ENCODE results near the gene SLIT1.

The SLIT1 gene

DNA sequence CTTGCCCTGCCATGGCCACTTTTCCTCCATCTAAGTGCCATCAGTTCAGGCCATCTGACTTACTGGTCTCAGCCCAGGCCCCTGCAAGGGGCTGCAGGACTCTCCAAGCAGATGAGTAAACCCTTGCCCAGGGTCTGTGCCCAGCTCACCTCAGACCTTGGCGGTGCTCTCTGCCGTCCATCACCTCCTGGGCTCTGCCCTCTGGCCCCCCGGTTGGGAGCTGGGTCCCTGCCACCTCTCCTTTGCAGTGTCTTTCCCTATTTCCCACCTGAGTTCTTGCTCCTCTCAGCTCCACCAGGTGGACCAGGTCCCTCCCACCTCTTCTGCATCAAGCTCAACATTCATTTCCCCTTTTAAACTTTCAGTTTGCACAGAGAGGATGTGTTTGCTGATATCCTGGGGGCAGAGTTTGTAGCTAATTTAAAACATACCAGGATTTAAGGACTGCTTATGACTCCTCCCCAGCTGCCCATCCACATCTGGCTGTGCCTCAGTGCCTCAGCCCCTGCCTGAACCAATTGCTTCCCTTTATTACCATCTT, 135.5 kb downstream of the SLIT1 start:
- peaks cover 2% of the 10 kb centered on the region for H3K9me3 ChIP-seq (ENCODE audit: low read length)
- no peak overlapping the region for H2AFZ ChIP-seq (ENCODE audit: low read depth, low read length)
- H3K27me3 ChIP-seq (ENCODE audit: insufficient read depth, low read length), result no peaks in the 10 kb centered on the region
- H3K4me3 ChIP-seq (ENCODE audit: low read length), result no peak overlapping the region
- peaks cover 36% of the 10 kb centered on the region for H3K36me3 ChIP-seq (ENCODE audit: insufficient read depth, low read length)
- no peaks in the 10 kb centered on the region for H3K4me1 ChIP-seq (ENCODE audit: insufficient read depth, low read length)

DNA sequence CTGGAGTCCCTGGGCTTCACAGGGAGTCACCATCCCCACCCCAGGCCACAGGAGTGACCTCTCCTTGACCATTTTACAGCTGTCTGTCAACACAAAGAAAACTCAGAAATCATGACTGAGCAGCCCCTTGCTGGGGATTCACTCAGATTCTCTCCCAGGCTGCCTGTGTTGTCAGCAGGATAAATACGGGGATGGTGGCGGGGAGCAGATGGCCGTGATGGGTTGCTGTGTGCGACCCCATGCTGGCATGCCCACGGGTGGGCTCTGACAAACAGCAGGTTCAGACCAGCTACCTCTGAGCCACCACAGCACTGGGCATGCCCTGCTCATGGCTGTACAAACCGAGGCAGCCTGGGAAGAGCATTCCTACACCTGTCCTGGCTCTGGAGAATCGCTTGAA, 136.1 kb downstream of the SLIT1 start:
- Histone ChIP-seq H3K27me3 (ENCODE audit: insufficient read depth, low read length) (no peaks in the 10 kb centered on the region), H3K4me1 (ENCODE audit: insufficient read depth, low read length) (no peaks in the 10 kb centered on the region), H3K4me3 (ENCODE audit: low read length) (no peak overlapping the region), H2AFZ (ENCODE audit: low read depth, low read length) (no peak overlapping the region), H3K9me3 (ENCODE audit: low read length) (peaks cover 2% of the 10 kb centered on the region), H3K36me3 (ENCODE audit: insufficient read depth, low read length) (peaks cover 37% of the 10 kb centered on the region)

DNA sequence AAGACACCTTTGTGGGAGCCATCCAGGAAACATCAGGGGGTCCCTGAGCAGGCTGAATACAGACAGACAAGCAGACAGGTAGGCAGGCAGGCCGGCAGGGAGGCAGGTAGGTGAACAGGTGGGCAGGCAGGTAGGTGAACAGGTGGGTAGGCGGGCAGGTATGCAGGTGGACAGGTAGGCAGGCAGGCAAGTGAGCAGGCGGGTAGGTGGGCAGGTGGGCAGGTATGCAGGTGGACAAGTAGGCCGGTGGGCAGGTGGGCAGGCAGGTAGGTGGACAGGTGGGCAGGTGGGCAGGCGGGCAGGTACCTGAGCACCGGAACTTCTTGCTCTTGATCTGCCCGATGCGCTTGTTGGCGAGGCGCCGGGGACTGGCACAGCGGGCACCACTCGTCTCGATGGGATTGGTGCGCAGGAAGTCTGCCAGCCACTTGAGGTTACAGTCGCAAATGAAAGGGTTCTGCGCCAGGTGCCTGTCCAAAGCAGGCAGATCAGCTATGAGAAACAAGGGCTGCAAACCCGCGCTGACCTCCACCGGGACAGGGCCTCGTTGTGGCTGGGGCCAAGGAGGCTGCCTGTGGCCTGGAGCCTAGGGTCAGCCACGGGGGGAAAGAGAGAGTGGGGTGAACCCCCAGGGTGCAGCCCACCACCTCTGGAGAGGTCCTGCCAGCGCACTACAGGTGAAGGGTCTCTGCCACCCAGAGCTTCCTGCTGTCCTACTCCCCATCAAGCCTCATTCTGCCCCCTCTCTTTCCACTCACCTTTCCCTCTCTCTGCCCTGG, 136.9 kb downstream of the SLIT1 start:
- no peaks in the 10 kb centered on the region for H3K4me1 ChIP-seq (ENCODE audit: insufficient read depth, low read length)
- no peaks in the 10 kb centered on the region for H3K27me3 ChIP-seq (ENCODE audit: insufficient read depth, low read length)
- no peak overlapping the region for H3K4me3 ChIP-seq (ENCODE audit: low read length)
- no peak overlapping the region for H2AFZ ChIP-seq (ENCODE audit: low read depth, low read length)
- peaks cover 2% of the 10 kb centered on the region for H3K9me3 ChIP-seq (ENCODE audit: low read length)
- peaks cover 32% of the 10 kb centered on the region for H3K36me3 ChIP-seq (ENCODE audit: insufficient read depth, low read length)

DNA sequence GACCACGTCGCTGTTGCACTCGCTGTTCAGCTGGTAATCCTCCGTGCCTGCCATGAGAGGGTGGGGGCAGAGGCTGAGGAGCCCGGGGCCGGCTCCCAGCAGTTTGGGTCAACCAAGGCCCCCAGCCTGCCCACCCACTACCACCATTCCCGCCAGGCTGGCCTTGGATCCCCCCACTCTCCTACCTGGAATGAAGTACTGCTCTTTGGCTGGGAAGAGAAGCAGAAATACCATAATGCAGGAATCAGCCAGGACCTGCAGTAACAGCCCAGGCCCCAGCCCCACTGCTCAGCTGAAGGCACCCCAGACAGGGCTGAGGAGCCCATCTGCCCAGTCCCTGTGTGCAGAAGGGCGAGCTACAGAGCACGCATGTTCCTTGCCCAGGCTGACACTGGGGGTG, 138.0 kb downstream of the SLIT1 start:
- Histone ChIP-seq H3K4me1 (ENCODE audit: insufficient read depth, low read length) (no peaks in the 10 kb centered on the region), H3K27me3 (ENCODE audit: insufficient read depth, low read length) (no peaks in the 10 kb centered on the region), H3K4me3 (ENCODE audit: low read length) (no peak overlapping the region), H3K9me3 (ENCODE audit: low read length) (peaks cover 2% of the 10 kb centered on the region), H2AFZ (ENCODE audit: low read depth, low read length) (no peak overlapping the region), H3K36me3 (ENCODE audit: insufficient read depth, low read length) (peaks cover 37% of the 10 kb centered on the region)

DNA sequence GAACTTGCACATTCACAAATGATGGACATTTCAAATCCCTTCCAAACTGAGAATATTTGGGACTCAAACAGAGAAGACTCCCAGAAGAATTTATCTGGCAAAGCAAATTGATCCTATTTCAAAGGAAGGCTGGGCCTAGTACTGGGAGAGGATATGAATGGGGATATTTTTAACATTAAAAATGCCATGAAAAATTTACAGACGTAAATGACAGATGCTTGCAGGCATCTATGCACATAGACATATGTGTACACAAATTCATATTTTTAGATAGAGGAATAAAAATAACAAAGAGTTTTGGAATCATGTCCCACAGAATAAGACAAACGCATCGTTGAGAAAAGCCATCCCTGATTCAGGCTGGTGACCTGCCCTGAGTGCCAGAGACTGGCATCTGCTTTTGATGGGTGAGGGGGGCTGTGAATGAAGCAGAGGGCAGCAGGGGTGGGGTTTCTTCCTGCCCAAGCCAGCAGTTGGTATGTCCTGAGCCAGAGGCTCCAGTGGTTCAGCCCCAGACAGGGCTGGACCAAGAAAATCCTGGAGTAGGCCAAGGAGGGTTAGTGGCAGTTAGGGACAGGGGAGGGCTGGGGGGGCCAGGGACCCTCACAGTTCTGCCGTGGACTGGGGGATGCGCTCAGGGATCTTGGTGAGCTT, 138.5 kb downstream of the SLIT1 start:
- H3K4me3 ChIP-seq (ENCODE audit: low read length), result no peak overlapping the region
- H3K36me3 ChIP-seq (ENCODE audit: insufficient read depth, low read length), result peaks cover 42% of the 10 kb centered on the region
- H3K9me3 ChIP-seq (ENCODE audit: low read length), result peaks cover 2% of the 10 kb centered on the region
- H3K27me3 ChIP-seq (ENCODE audit: insufficient read depth, low read length), result no peaks in the 10 kb centered on the region
- no peaks in the 10 kb centered on the region for H3K4me1 ChIP-seq (ENCODE audit: insufficient read depth, low read length)
- no peak overlapping the region for H2AFZ ChIP-seq (ENCODE audit: low read depth, low read length)

DNA sequence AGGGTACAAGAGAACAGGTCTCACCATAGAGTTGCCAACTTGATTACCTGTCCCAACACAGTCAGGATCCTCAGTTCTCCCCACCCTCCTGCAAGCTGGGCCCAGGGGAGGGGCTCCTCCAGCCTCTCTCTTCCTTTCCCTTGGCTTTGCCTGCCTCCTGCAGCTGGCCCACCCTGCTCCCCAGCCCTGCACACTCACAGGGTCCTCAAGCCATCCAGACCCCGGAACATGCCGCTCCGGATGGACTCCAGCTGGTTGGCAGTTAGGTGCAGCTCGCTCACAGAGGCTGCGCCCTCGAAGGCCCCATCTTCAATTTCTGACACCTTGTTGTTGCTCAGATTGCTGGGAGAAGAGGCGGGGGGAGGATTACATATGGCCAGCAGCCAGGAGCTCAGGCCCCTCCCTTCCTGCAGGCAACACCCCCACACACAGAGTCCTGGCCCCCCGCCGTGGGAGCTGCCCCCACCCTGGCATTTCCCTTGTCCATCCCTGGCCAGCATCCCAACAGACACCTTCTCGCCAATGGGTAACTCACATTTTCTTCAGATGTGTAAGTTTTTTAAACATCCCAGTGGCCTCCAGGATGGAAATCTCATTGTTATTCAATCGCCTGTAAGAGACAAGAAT, 139.2 kb downstream of the SLIT1 start:
- Histone ChIP-seq H3K4me1 (ENCODE audit: insufficient read depth, low read length) (no peaks in the 10 kb centered on the region), H3K36me3 (ENCODE audit: insufficient read depth, low read length) (peaks cover 44% of the 10 kb centered on the region), H2AFZ (ENCODE audit: low read depth, low read length) (no peak overlapping the region), H3K9me3 (ENCODE audit: low read length) (peaks cover 2% of the 10 kb centered on the region), H3K27me3 (ENCODE audit: insufficient read depth, low read length) (no peaks in the 10 kb centered on the region), H3K4me3 (ENCODE audit: low read length) (no peak overlapping the region)

DNA sequence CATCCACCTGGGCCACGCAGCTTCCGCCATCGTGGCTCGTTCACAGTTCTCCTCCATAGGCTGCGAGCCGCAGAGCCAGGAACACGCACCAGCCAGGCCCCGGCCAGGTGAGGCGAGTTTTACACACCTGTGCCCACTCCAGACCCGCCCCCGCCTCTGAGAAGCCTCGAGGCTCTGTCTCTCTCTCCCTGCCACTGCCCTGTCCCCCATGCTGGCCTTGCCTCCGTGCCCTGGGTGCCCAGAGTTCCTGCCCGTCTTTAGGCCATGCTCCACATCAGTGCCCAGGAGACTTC, 142.2 kb downstream of the SLIT1 start:
- Histone ChIP-seq H2AFZ (ENCODE audit: low read depth, low read length) (no peak overlapping the region), H3K27me3 (ENCODE audit: insufficient read depth, low read length) (no peaks in the 10 kb centered on the region), H3K4me1 (ENCODE audit: insufficient read depth, low read length) (no peaks in the 10 kb centered on the region), H3K36me3 (ENCODE audit: insufficient read depth, low read length) (peaks cover 52% of the 10 kb centered on the region), H3K9me3 (ENCODE audit: low read length) (peaks cover 2% of the 10 kb centered on the region), H3K4me3 (ENCODE audit: low read length) (no peak overlapping the region)

DNA sequence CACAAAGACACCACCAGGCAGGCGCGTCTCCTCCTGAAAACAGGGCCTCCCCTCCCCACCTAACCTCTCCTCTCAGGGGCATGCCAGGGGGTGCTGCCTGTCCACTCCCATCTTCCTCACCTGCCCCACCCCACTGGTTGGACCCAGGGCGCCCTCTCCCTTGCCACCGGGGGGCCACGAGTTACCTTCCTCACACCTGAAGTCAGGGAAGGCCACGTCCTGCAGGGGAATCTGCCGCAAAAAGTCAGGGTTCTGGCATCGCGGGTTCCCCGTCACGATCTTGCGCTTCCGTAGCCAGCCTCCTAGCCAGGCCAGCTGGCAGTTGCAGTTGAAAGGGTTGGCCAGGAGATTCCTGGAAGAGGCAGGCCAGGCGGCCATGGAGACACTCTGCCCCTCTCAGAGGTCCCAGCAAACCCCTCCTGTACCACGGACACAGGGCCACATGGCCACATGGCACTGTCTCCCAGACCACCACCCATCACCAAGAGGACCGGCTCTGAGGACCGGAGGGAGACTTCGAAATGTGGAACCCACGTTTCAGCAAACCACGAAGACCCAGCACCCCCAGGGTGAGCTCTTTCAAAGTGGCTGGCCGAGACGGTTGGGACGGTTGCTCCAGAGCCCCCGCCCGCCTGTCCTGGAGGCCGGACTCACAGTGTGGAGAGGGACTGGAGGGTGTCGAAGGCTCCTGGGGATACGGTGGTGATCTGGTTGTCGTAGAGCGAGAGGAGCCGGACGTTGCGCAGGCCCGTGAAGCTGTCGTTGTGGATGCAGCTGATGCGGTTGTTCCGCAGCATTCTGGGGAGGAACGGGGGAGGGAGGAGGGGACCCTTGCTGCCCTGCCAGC, 142.8 kb downstream of the SLIT1 start:
- Histone ChIP-seq H3K4me1 (ENCODE audit: insufficient read depth, low read length) (no peaks in the 10 kb centered on the region), H2AFZ (ENCODE audit: low read depth, low read length) (no peak overlapping the region), H3K4me3 (ENCODE audit: low read length) (no peak overlapping the region)

DNA sequence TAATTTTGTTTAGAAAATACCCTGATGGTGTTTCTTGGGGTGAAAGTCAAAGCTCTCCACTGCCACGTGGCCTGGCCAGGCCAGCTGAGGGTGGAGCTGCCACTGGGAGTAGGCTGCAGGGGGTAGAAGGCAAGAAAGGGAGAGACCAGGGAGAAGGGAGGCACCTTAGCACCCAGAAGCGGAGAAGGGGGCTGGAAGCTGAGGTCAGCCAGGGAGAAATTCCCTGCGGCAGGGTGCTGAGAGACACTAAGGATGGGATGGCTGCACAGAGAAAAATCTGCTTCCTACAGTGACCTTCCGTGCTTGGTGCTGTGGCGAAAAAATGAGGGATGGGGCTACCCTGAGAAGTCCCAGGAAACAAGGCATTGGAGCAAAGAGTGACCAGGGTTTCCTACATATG, 143.7 kb downstream of the SLIT1 start:
- Histone ChIP-seq H3K4me1 (ENCODE audit: insufficient read depth, low read length) (no peaks in the 10 kb centered on the region), H3K4me3 (ENCODE audit: low read length) (no peak overlapping the region), H3K36me3 (ENCODE audit: insufficient read depth, low read length) (peaks cover 52% of the 10 kb centered on the region), H2AFZ (ENCODE audit: low read depth, low read length) (no peak overlapping the region), H3K9me3 (ENCODE audit: low read length) (peaks cover 2% of the 10 kb centered on the region), H3K27me3 (ENCODE audit: insufficient read depth, low read length) (no peaks in the 10 kb centered on the region)

More for the DNA sequence above, 142.8 kb downstream of the SLIT1 start:
- H3K9me3 ChIP-seq (ENCODE audit: low read length), result peaks cover 2% of the 10 kb centered on the region
- no peaks in the 10 kb centered on the region for H3K27me3 ChIP-seq (ENCODE audit: insufficient read depth, low read length)
- peaks cover 52% of the 10 kb centered on the region for H3K36me3 ChIP-seq (ENCODE audit: insufficient read depth, low read length)

DNA sequence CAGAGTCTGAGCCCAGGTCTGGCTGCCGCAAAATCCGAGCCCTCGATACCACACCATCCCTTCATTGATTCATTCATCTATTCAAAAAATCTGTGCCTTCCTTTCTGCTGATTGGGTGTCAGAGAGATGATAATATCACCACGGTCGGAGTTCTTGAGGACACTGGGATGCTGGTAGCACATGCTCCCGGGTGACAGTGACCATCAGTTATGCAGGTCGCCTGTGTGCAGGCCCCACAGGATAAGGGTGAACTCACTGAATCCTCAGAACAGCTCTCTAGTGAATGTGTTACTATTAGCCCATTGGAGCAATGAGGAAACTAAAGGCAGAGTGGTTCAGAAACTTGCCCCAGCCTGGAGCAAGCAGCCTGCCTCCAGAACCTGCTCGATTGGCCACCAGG, 145.1 kb downstream of the SLIT1 start:
- Histone ChIP-seq H2AFZ (ENCODE audit: low read depth, low read length) (no peak overlapping the region), H3K36me3 (ENCODE audit: insufficient read depth, low read length) (peaks cover 42% of the 10 kb centered on the region), H3K4me3 (ENCODE audit: low read length) (no peak overlapping the region), H3K9me3 (ENCODE audit: low read length) (no peaks in the 10 kb centered on the region), H3K27me3 (ENCODE audit: insufficient read depth, low read length) (no peaks in the 10 kb centered on the region), H3K4me1 (ENCODE audit: insufficient read depth, low read length) (no peaks in the 10 kb centered on the region)

DNA sequence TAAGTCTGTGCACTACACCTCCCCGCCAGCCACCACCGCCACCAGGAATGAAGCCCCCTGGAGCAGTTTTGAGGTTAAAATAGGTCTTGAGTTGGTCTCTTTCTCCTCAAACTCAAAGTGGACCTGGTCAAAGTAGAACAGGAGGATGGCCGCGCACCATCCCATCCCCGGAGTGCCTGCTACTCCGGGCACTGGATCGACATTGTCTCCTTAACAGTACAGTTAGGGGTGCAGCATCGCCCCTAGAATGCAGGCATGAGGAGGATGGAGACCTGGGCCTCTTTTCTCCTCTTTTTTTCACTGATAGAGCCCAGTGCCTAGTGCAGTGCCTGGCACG, 145.5 kb downstream of the SLIT1 start:
- H3K36me3 ChIP-seq (ENCODE audit: insufficient read depth, low read length), result peaks cover 38% of the 10 kb centered on the region
- H3K4me3 ChIP-seq (ENCODE audit: low read length), result no peak overlapping the region
- H3K9me3 ChIP-seq (ENCODE audit: low read length), result no peaks in the 10 kb centered on the region
- no peaks in the 10 kb centered on the region for H3K4me1 ChIP-seq (ENCODE audit: insufficient read depth, low read length)
- no peaks in the 10 kb centered on the region for H3K27me3 ChIP-seq (ENCODE audit: insufficient read depth, low read length)
- H2AFZ ChIP-seq (ENCODE audit: low read depth, low read length), result no peak overlapping the region

DNA sequence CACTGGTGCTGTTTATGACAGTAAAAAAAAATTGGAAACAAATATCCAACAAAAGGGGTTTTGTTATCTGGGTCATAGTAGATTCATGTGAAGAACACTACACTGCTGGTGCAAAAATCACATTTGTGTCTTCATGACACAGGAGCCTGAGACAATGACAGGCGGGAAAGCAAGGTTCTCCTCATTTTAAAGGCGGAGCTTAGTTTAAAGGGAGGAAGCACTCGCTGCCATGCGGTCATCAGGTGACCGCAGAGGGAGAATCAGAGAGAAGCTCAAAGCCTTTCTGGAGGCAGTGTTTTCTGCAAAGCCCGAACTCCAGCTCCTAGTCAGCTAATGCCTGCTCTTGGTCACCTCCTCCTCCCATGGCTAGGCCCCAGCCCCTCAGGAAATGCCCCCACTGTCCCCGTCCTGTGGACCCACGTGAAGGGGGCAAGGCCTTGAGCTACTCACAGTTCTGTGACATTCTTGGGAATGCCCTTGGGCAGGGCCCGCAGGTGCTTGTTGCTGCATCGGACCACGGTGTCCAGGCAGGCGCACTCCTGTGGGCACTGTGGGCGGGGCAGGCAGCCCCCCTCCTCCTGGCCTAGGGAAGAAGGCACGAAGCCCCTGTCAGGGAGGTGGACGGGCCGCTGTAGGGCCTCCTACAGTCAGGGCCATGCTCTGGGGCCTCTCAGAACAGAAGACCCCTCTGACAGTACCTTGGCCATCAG, 146.1 kb downstream of the SLIT1 start:
- H3K36me3 ChIP-seq (ENCODE audit: insufficient read depth, low read length), result peaks cover 35% of the 10 kb centered on the region
- no peaks in the 10 kb centered on the region for H3K27me3 ChIP-seq (ENCODE audit: insufficient read depth, low read length)
- no peaks in the 10 kb centered on the region for H3K4me1 ChIP-seq (ENCODE audit: insufficient read depth, low read length)
- no peaks in the 10 kb centered on the region for H3K9me3 ChIP-seq (ENCODE audit: low read length)
- no peak overlapping the region for H3K4me3 ChIP-seq (ENCODE audit: low read length)
- H2AFZ ChIP-seq (ENCODE audit: low read depth, low read length), result no peak overlapping the region

All from neuron (in vitro differentiated cells).